GM19238 (cell line): Measurements from ENCODE around the gene ZKSCAN1.
"Not testable (repeated sequence)": the region's sequence is repeated elsewhere in the genome, so short reads cannot be mapped to it uniquely, and the experiment has no call there.

Experiments used
- DNase-seq: peaks from one replicate; pipeline ENCODE4 v3.0.0; 2011; ENCODE audit warnings: low spot score; ENCODE audit not compliant: insufficient read length

Gene ZKSCAN1

DNA sequence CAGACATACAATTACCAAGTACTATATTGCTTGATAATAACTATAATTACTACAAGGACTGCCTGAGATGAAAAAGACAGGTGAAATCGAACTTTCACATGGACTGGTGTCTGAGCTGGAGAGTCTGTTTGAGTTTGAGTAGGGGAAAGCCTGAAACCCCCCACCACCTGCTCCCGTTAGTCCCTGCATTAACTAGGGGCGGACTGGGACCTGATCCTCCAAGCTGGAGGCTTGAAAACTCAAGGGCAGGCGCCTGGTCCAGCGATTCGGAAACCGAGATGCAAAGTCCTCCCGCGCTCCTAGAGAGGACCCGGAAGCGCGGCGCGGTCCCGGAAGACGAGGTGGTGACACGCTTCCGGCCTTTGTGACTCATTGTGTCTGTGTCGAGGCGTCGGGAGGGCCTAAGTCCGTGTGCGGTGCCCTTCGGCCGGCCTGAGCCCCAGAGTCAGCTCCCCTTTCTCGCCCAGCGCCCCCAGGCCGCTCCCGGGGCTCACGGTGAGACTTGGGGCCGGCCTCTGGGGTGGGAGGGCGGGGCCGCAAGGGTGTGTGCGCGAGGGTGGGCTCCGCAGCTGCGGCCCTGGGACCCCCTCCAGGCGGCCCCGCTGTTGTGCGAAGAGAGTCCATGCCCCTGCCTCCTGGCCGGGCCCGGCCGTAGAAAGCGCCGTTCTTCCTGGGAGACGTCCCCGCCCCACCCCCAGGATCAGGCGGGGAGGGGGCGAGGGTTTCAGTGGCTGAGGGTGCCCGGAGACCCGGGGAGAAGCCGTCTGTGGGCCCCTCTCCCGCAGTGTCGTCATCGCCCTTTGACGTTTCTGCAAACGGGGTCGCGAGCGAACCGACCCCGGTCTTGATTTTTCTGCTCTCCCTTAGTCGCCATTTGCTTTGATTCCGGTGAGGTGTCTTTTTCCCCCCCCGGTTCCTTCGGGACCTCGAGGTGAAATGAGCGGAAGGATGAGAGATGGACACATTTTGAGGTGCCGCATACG lies at the start of gene ZKSCAN1:
Gene ZKSCAN1 (plus strand): TSS at position 365 of the 983 bp plus-strand sequence. CDS start 7,911 bp downstream, outside the sequence.
- peak; percentile 94 for DNase-seq

DNA sequence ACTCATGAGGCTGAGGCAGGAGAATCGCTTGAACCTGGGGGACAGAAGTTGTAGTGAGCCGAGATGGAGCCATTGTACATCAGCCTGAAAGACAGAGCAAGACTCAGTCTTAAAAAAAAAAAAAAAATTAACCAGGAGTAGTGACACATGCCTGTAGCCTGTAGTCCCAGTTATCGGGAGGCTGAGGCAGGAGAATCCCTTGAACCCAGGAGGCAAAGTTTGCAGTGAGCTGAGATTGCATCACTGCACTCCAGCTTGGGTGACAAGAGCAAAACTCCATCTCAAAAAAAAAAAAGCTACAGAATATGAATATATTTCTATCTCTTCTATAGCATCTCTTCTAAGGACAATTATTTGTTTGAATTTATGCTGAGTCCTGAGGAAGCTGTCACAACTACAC lies 46.1 kb upstream of the ZKSCAN1 start:
- no peak for DNase-seq

GRCh38 chr7:99969813-99970212 lies 45.6 kb upstream of the ZKSCAN1 start:
- DNase-seq = not testable (repeated sequence)

DNA sequence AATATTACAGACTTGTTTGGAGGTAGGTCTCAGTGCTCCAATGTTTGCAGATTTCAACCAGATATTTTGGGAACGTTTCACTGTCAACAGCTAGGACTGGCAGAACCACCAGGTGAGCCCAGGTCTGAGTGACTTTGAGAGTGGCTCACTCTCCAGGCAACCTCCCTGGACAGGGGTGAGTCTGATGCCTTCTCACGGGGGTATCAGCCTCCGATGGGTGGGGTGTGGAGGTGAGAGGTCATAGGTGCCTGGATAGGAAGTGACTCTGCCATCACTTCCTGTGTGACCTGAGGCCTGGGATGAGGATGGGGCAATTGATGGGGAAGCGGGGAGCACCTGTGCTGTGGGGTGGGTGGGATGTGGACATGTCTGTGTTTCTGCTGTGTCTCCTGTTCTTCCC lies 44.2 kb upstream of the ZKSCAN1 start:
- DNase-seq = no peak

GRCh38 chr7:99973817-99974216 lies 41.6 kb upstream of the ZKSCAN1 start:
- DNase-seq = not testable (repeated sequence)

GRCh38 chr7:99974681-99975080 lies 40.7 kb upstream of the ZKSCAN1 start:
- DNase-seq = no peak

GRCh38 chr7:99975782-99976521 lies 39.4 kb upstream of the ZKSCAN1 start, which contains the start of gene AZGP1:
Gene AZGP1, minus strand, starts transcription at chr7:99976031. Its CDS starts 11 bp downstream, at chr7:99976020.
- DNase-seq = no peak

GRCh38 chr7:99976626-99977025 lies 38.8 kb upstream of the ZKSCAN1 start:
- DNase-seq = no peak

DNA sequence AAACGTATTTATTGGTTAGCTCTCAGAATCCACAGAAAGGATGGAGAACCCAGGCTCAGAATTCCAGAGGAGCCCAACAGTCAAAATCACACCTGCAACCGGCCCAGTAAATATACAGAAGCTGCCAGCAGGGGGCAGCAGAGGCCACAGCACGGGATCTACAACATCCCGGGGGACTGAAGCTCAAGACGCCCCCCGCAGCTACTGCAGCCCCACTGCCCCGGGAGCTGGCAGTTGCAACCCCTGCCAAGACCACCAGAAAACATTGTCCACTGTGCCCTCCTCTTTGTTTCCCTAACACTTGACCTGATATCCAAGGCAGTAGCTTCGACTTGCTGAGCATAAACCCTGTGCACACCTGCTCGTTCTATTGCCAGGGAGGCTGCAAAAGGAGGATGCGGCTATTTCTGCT lies 35.6 kb upstream of the ZKSCAN1 start:
- DNase-seq = not testable (repeated sequence)

- DNase-seq = not testable (repeated sequence)
These were observed 34.9 kb upstream of the ZKSCAN1 start for GRCh38 chr7:99980448-99980872.

GRCh38 chr7:99981066-99981465 lies 34.3 kb upstream of the ZKSCAN1 start:
- not testable (repeated sequence) for DNase-seq

GRCh38 chr7:99984593-99984992 lies 30.8 kb upstream of the ZKSCAN1 start:
- DNase-seq = no peak

GRCh38 chr7:99987306-99987705 lies 28.1 kb upstream of the ZKSCAN1 start:
- DNase-seq = not testable (repeated sequence)

- no peak for DNase-seq
These were observed 27.6 kb upstream of the ZKSCAN1 start for GRCh38 chr7:99987846-99988245.

GRCh38 chr7:99990460-99990852 lies 24.9 kb upstream of the ZKSCAN1 start:
- DNase-seq = no peak

- not testable (repeated sequence) for DNase-seq
These were observed 23.9 kb upstream of the ZKSCAN1 start for GRCh38 chr7:99991543-99991942.

DNA sequence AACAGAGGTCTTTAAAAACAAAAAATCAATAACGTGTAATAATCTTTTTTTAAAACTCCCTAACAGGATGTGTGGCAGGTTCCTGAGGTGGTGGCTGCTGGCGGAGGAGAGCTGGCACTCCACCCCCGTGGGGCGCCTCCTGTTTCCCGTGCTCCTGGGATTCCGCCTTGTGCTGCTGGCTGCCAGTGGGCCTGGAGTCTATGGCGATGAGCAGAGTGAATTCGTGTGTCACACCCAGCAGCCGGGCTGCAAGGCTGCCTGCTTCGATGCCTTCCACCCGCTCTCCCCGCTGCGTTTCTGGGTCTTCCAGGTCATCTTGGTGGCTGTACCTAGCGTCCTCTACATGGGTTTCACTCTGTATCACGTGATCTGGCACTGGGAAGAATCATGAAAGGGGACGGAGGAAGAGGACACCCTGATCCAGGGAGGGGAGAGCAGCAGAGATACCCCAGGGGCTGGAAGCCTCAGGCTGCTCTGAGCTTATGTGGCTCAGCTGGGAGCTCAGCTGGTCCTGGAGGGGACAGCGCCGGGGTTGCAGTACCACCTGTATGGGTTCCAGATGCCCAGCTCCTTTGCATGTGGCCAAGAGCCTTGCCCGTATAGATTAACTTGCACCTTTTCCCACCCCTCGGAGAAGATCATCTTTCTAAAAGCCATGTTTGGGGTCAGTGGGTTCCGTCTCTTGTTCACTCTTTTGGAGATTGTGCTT lies 22.9 kb upstream of the ZKSCAN1 start:
- no peak for DNase-seq

DNA sequence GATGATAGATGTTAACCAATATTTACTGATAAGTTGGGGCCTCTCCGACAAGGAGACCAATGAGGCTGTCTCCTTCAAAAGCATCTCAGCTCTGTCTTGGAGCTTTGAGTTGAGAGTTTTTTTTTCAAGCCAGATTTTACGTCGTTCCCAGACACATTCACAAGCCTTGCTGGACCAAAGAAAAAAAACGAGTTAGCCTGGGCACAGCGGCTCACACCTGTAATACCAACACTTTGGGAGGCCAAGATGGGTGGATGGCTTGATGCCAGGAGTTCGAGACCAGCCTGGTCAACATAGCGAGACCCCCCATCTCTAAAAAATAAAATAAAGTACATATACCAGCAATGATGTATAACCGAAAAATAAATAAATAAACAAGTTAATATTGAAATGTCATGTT lies 20.6 kb upstream of the ZKSCAN1 start:
- no peak for DNase-seq

- no peak for DNase-seq
These were observed 18.4 kb upstream of the ZKSCAN1 start for GRCh38 chr7:99996755-99997544.

DNA sequence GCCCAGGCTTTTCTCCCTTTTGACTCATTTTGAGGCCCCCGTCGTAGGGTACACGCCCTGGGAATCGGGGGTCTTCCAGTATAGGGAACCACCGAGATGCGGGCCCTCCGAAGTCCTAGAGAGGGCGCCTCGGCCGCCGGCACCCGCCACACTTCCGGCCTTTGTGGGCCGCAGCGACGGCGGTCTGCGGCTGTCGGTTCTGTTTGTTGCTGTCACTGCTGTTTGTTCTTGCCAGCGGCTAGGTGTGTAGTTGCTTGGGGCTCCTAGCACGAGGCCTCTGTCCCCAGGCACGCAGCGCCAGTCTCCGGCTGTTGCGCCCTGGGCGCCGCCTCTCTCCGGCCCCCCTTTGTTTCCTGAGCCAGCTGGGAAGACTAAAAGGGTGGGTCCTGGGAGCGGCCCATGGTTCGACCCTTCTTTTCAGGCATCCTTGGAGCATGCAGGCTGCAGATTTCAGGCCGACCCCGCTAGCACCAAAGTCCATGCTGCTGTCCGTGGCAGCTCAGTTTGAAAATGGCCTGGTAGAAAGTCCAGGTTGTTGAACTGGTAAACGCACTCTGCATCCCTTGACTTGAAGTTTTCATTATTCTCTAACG lies 17.8 kb upstream of the ZKSCAN1 start:
- peak; percentile 56 for DNase-seq
